ENCODE measurements around the gene RARRES2.

RARRES2 gene

DNA sequence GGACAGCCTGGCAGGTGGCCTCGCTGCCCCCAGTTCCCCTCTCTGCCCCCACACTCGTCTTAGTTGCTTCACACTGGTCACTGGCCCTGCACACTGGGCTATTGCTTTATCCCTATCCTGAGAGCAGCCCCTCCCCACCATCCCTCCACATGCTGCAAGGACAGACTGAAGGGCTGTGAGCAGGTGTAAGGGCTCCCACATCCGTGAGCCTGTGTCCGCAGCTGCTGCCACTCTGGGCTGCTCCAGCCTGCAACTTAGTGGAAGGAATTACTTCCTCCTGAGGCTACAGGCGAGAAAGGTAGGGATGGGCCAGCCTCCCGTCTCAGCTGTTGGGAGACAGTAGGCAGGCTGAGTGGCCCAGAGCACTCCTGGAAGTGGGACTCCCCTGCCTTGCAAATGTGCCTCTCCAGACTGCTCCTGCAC, 3.8 kb downstream of the RARRES2 start:
- no peak for DNase-seq (ENCODE audit: low read depth in 2 of 2)

DNA sequence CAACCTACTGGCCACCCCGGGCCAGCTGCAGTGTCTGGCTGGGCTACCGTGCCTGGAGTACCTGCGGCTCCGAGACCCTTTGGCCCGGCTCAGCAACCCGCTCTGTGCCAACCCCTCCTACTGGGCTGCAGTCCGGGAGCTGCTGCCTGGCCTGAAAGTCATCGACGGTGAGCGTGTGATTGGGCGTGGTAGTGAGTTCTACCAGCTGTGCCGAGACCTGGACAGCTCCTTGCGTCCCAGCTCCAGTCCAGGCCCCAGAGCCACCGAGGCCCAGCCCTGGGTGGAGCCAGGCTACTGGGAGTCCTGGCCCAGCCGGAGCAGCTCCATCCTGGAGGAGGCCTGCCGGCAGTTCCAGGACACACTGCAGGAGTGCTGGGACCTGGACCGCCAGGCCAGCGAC, 4.2 kb downstream of the RARRES2 start:
- no peak for DNase-seq (ENCODE audit: low read depth in 2 of 2)

DNA sequence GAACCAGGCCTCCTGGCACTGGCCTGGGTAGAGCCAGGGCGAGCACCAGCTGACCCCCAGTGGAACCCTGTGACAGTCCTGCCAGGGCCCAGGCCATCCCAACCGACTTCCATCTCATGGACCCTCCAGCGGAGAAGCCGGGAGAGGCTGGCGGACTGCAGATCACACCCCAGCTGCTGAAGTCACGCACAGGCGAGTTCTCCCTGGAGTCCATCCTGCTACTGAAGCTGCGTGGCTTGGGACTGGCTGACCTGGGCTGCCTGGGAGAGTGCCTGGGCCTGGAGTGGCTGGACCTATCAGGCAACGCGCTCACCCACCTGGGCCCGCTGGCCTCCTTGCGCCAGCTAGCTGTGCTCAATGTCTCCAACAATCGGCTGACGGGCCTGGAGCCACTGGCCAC, 4.7 kb downstream of the RARRES2 start:
- no peak for DNase-seq (ENCODE audit: low read depth in 2 of 2)

DNA sequence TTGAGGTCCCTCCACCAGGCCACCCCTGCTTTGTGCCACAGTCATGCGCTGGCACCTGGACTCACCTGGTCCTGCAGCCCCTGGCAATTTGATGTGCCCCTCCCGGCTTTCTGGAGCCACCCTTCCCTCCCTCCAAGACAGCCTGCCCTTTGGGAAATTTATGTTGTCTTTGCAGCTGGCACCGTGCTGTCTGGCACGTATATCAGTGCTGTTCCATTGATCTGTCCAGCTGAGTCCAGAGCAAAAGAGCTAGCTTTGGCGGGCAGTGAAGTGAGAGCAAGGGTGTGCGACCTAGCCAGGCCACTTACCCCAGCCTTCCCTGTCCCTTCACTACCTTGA, 5.7 kb downstream of the RARRES2 start:
- no peak for DNase-seq (ENCODE audit: low read depth in 2 of 2)

DNA sequence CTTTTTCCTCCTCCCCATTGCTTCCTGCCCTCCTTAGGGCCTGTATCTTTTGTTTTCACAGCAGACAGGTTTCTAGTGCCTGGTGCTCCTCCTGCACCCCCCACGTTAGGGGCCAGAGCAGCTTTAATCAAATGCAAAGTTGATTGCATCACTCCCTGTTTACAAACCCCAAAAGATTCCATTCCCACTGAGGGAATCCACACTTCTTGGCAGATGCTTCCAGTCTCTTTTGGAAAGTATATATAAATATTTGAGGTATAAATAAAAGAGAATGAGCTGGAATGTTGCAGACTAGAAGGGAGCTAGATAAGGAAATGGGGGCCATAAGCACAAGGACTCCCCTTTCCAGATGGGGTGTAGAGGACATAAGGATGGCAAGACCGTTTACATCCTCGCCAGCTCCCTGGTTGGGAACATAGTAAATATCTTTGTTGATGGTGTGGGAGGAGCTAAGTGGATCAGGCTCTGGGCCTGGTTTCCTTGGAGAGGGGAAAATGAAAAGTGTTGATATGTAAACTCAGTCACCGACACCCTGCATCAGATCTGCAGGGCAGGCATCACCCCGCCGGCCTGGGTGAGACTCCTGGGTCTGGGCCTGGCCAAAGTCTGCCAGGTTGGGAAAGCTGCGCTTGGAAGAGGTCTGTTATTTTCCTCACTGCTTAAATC, 6.2 kb downstream of the RARRES2 start:
- no peak for DNase-seq (ENCODE audit: low read depth in 2 of 2)

DNA sequence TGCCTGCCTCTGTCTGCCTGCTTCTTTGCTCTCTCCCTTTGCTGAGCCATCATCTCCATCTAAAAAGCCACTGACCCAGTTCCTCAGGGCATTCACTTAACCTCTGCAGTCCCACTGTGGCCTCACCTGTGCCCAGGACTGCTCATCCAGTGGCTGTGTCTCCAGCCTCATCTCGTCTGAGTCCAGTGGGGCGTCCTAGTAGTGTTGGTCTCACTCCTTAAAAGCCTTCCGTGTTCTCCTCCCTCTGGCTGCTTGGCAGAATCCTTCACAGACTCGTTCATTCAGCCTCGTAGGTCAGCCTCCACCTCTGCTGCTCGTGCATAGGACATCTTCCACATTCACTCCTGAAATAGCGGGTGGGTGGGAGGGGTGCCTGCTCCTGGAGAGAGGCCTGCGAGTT, 7.3 kb downstream of the RARRES2 start:
- no peak for DNase-seq (ENCODE audit: low read depth in 2 of 2)

DNA sequence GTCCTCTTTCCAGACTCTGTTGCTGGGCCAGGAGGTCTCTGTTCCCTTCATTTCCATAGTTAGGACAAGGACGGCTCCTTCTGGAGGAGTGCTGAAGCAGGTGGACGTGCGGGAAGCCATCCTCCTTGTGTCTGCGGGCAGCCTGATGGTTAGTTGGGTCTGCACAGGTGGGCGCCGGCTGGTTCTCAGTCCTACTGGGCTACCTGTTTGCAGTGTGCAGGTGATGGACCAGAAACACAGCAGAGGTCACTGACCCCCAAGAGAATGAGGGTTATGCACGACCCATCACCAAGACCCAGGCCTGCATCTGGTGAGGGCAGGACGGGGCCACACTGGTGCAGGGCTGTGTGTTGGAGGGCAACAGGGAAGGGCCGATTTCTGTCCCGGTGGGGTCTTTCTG, 7.8 kb downstream of the RARRES2 start:
- no peak for DNase-seq (ENCODE audit: low read depth in 2 of 2)

DNA sequence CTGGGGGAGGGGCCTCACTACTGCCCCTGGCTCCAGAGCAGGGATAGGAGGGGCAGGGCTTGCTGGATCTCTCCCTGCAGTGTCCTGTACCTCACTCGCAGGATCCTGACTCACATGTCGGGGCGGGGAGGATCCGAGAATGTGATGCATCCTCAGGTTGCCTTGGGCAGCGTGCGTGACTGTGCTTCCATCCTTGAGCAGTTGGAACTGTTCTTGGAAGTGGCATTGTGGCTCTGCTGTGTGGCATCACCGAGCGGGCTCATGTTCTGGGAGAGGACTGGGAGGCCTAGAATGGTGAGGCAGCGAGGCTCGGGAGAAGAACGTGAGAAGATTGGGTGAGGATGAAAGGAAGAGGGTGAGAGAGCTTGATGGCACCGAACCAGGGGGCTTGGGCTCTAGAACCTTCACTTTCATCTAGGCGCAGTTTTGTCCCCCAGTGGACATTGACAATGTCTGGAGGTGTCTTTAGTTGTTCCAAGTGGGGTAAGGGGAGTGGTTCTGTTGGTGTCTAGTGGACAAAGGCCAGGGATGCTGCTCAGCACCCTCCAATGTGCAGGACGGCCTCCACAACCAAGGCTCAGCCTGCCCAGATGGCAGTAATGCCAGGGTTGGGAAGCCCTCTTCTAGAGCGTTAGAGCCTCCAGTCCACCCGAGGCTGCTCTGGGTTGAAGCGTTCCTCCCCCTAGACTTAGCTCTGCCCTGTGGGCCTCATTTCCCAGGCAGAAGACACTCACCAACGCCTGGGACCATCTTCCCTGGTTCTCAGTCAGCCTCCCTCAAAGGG, 8.4 kb downstream of the RARRES2 start:
- DNase-seq (ENCODE audit: low read depth in 2 of 2): no peak

DNA sequence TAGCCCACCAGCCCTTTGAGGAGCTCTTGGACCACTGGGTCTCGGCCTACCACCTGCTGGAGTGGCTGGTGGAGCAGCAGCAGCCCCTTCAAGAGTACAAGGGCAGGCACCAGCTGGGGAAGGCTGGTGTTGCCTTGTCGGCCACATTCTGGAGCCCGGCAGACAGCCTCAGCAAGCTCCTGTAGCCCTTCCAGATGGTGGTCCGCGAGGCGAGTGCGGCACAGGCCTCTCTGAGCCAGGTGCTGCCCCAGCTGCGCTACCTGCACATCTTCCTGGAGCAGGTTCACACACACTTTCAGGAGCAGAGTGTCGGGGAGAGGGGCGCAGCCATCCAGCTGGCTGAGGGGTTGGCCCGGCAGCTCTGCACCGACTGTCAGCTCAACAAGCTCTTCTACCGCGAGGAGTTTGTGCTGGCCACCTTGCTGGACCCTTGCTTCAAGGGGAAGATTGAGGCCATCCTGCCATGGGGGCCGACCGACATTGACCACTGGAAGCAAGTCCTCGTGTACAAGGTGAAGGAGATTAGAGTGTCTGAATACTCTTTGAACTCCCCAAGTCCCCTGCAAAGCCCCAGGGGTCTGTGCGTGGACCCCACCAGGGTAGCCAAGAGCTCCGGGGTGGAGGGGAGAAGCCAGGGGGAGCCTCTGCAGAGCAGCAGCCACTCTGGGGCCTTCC, 11.1 kb downstream of the RARRES2 start:
- no peak for DNase-seq (ENCODE audit: low read depth in 2 of 2)

DNA sequence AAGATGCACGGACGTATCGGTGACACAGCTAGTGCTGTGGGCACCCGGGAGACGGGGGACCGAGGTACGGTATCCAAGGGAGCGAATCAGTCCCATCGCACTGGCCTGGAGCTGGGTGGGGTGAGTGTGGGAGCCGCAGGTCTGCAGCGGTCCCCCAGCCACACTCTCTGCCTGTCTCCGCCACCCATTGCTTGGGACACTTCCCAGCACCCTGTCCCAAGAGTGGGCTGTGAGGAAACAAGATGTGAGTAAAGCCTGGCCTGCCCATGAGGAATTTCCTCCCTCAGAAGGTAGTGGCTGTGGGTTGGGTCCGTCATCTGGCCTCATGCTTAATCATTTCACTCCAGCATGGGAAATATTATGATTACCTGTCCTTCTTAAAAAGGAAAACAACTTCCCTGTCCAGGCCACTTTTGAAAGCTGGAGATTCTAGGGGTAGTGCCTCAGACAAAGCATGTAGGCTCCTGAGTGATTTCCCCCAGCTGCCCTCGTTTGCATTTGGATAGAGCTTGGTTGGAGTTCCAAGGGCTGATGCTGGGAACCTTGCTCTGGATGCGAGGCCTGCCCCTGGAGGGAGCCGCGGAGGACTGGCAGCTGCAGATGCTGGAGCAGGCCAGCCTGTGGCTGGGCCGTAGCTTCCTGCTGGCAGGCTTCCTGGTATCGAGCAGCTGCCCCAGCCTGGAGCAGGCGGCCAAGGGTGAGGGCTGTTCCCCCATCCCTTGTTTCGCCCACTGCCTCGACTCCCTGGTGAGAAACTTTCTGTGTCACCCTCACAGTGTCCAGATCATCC, 11.9 kb downstream of the RARRES2 start:
- DNase-seq (ENCODE audit: low read depth in 2 of 2): no peak

DNA sequence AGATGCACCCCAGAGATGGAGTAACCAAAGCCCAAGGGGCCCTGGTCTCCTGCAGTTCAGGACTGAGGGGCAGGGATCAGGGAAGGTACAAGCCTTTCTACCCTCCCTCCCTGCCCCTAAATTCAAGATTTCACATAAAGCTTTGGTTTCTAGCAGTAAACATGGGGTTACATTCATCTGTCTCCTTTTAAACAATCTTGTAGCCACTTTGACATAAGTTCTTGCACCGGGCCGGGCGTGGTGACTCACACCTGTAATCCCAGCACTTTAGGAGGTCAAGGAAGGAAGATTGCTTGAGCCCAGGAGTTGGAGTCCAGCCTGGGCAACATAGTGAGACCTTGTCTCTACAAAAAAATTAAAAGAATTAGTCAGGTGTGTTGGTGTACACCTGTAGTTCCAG, 14.1 kb downstream of the RARRES2 start:
- DNase-seq (ENCODE audit: low read depth in 2 of 2): no peak

DNA sequence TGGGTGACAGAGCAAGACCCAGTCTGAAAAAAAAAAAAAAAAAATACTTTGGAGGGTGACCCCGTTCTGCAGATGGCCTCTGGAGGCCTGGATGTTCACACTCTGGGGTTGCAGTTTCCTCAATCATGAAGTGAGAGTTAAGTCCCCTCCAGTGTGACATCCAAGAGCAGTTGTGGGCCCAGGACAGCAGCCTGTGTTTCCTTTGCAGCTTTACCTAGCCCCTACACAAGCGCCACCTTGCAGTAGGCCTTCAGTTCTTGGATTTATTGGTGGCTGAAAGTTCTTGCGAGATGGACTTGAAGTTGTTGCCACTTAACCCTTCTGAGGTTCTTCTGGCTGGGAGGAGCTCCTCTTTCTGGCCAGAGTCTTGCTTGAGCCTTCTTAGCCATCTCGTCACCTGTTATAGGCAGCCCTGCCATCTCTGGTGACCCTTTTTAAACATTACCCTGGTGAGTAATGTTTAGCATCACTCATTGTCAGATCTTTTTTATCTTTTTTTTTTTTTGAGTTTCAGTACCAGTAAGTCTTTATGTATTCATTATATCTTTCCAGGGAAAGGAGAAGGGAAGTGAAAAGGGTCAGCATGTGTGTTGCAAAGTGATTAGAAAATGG, 14.7 kb downstream of the RARRES2 start:
- no peak for DNase-seq (ENCODE audit: low read depth in 2 of 2)

DNA sequence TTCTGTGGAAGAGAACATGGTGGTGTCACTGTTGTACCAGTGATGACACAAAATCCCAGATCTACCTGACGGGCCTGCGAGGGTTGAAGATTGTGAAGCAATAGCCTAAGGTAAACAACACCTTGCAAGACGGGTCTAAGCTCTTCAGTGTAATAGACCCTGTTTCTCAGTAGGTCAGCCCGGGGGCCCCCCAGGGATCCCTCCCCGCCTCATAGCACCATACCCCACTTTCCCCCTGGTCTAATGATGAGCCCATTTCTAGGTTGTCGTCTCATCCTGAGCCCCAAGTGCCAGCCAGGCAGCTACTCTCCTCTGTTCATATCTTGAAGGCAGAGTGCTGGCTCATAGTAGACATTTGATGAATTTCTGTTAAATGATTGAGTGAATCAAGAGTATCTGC, 15.5 kb downstream of the RARRES2 start:
- DNase-seq (ENCODE audit: low read depth in 2 of 2): no peak

DNA sequence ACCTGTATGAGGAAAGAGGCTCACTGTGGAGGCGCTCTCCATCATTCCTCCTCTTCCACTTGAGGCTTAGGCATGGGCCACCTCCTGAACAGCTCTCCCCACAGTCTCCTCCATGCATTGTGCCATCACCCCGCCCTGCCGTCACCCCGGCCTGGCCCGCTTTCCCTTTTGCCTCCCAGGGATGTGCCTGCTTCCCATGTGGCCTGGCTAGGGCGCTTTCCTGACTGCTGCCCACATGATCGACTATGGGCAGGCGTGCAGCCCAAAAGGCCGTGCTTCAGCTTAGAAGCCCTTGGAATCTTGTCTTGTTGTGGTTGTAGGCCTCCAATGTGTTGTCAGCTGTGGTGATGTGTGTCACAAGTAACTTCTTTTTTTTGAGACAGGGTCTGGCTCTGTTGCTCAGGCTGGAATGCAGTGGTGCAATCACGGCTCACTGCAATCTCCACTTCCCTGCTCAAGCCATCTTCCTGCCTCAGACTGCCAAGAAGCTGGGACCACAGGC, 16.3 kb downstream of the RARRES2 start:
- no peak for DNase-seq (ENCODE audit: low read depth in 2 of 2)

DNA sequence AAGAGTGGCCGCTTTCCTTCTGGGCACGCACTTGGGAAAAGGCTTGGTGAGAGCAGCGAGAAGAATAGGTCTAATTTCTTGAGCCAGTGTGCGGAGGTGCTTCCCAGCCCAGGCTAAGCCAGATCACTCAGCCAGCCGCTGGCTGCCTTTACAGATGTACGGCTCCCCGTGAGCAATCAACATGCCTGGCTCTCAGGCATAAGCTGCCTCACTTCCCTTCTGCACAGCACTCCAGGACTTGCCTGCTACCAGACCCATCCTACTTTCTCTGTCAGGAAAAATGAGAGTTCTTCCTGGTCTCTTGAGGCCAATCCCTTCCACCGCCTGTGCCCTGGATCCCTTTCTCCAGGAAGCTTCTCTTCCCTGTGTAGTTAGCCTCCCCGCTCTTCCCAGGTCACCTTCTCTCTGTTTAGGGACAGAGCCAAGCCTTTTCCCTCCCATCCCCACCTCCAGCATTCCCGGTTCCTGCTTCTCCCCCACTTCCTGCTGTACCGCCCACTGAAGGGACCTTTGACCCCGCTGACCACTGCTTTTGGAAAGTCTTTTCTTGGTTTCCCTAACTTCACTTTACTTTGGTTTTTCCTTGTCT, 17.0 kb downstream of the RARRES2 start:
- DNase-seq (ENCODE audit: low read depth in 2 of 2): no peak

DNA sequence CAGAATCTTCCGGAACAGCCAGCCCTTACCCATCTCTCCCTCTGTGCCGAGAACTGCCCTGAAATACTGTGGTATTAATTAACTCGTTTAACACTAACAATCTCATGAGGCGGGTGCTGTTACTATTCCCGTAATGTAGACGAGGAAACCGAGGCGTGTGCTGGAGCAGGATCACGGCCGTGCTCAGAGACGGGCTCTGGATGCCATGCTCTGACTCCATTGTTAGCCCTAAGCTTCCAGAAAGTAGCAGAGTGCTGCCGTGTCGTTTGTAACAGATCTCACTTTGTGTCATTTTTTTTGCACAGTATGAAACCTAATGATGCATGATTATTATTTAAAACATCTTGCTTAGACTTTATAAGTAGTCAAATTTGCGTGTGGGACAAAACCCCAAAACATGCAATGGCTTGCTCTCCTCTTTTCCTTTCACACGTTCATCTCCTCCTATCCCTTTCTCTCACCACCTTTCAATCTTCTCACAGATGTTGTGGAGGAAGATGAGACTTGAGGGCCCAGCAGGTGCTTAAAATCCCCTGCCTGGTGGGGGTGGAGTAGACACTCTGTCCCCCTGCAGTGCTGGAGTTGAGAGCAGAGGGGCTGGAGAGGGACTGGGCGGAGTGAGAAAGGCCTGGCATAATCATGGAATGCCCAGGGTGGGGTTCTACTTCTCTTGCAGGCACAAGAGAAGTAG, 17.6 kb downstream of the RARRES2 start:
- no peak for DNase-seq (ENCODE audit: low read depth in 2 of 2)

DNA sequence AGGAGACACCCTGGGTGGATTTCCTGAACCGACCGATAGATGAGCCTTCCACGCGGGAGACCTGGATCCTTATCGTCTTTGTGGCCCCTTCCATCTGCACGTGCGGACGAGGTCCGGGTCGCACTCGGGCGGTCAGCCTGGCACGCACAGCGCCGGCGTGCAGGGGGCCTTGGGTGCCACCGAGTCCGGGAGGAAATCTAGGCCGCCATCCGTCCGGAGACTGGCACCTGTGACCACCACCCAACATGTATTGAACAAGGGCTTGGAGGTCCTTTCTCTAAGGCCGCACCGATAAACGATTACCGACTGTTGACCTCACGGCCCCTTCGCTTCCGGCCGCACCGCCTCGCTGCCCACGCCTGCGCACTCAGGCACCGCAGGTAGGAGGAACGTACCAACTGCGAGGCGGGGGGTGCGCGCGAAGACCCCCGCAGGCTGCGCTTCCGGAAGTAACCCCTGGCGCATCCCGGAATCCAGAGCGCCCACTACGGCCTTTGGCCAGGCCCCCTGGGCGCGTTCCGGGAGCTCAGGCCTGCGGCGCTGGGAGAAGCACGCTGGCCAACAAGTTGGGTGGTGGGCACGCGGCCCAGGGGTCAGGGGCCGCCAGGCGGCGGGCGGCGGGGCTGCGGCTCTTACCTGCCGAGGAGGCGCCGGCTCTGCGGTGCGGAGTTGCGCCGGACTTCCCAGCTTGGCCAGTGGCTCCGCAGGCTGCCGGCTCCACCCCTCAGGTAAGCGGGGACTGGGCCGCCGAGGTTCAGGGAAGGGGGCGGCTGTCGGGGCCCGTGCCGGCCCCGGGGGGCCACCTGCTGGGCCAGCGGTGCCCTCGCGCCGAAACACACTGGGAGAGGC, 18.4 kb downstream of the RARRES2 start, which contains the start of the genes ACTR3C and LRRC61:
Gene ACTR3C, minus strand, starts transcription at position 713 of the 849 bp plus-strand sequence. CDS start 28,249 bp downstream, outside the sequence.
Gene LRRC61, plus strand, starts transcription at position 523 of the 849 bp plus-strand sequence. CDS start 13,507 bp downstream, outside the sequence.
- peak; percentile 26 to 31 for DNase-seq (ENCODE audit: low read depth in 2 of 2)

DNA sequence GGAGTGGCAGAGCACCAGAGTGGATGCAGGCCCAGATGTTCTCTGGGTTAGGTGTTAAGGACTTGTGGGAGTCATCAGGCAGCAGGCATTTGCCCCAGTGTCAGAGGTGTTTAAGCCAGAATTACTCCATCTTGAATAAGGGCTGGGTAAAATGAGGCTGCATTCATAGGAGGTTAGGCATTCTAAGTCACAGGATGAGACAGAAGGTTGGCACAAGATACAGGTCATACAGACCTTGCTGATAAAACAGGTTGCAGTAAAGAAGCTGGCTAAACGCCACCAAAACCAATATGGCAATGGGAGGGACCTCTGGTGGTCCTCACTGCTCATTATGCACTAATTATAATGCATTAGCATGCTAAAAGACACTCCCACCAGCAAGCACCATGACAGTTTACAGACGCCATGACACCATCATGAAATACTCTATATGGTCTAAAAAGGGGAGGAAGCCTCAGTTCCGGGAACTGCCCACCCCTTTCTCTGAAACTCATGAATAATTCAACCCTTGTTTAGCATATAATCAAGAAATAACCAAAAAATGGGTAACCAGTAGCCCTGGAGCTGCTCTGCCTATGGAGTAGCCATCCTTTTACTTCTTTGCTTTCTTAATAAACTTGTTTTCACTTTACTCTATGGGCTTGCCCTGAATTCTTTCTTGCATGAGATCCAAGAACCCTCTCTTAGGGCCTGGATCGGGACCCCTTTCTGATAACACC, 19.2 kb downstream of the RARRES2 start:
- peak; percentile 38 to 47 for DNase-seq (ENCODE audit: low read depth in 2 of 2)

DNA sequence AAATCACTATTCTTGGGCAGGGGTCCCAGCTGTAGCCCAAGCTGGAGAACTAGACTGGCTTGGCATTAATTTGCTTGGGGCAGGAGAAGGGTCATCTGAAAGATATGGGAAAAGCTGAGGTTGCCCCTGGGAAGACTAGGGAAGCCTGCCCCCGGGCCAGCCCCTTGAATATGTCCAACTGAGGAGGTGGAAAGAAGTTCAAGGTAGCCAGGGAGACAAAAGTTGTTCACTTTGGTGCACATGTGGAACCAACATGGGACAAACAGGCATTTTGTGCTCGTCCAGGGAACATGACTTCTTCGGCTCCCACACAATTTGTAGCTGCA, 19.7 kb downstream of the RARRES2 start:
- no peak for DNase-seq (ENCODE audit: low read depth in 2 of 2)

Measured in activated CD8-positive, alpha-beta memory T cell treated with anti-CD3 and anti-CD28 coated beads for 4 hours (primary cell).